SIG-M5 treated with dmso at 0.1 percent for 504 hours (cell line): Measurements from ENCODE around the gene MFSD1.

Source experiments
- DNase-seq: peaks from one replicate; lab custom pipeline; 2025; ENCODE audit not compliant: unreplicated experiment; lab: John Stamatoyannopoulos, UW

MFSD1 gene, protein sequence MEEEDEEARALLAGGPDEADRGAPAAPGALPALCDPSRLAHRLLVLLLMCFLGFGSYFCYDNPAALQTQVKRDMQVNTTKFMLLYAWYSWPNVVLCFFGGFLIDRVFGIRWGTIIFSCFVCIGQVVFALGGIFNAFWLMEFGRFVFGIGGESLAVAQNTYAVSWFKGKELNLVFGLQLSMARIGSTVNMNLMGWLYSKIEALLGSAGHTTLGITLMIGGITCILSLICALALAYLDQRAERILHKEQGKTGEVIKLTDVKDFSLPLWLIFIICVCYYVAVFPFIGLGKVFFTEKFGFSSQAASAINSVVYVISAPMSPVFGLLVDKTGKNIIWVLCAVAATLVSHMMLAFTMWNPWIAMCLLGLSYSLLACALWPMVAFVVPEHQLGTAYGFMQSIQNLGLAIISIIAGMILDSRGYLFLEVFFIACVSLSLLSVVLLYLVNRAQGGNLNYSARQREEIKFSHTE

GRCh38 chr3:158801696-158802408, at the start of gene MFSD1:
MFSD1 (plus strand) TSS chr3:158802054; CDS start chr3:158802153, 99 bp downstream.
- peak; percentile 93 for DNase-seq

DNA sequence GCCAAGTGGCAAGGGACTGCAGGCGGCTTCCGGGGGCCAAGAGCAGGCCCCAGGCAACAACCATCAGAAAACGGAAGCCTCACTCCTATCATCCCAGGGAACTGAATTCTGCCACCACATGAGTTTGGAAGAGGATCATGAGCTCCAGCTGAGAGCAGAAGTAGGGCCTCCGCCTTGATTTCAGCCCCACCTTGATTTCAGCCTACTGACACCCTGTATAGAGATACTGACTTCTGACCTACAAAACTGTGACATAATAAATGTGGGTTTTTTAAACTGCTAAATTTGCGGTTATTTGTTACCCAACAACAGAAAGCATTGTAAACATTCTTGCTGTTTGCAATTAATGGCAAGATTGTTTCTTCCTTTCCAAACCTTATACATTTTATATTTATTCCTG, 48.0 kb upstream of the MFSD1 start:
- no peak for DNase-seq

DNA sequence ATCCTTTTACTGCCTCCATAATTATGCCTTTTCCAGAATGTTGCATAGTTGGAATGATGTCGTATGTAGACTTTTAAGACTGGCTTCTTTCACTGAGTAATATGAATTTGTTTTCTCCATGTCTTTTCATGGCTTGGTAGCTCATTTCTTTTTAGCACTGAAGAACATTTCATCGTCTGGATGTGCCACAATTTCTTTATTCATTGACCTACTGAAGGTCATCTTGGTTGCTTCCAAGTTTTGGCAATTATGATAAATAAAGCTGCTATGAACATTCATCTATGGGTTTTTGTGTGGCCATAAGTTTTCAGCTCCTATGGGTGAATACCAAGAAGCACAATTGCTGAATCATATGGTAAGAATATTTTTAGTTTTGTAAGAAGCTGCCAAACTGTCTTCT, 46.4 kb upstream of the MFSD1 start:
- DNase-seq: no peak

DNA sequence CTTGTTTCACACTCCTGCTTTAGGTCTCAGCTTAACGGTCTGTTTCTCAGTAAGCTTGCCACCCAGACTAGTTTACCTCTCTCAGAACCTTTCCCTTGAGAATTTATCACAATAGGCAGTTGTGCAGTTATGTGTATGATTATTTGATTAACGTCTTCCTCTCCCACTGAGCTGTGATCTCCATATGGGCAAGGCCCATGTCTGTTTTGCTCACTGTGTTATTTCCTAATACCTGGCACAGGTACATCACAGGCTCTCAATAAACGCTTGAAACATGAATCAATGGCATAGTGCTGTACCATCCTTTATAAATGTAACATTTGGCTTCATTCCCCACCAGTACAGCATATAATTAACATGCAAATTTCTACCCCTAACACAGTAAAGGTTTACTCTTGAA, 40.5 kb upstream of the MFSD1 start:
- no peak for DNase-seq

DNA sequence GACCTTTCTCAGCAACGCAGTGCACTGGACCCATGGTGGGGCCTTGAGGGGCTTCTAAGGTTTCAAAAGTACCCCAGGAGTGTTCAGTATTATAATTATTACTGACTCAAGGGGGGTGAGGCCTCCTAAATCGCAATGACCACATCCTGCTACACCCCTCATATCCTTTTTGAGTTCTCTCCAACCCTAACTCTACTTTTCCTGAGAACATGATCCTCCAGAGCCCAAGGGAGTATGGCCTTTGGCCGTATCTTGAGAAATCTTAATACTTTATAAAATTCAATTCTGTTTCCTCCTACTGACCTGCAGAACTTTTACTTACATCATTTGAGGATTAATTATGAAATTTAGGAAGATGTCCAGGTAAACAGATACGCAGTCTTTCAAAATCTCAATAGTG, 39.2 kb upstream of the MFSD1 start:
- no peak for DNase-seq

DNA sequence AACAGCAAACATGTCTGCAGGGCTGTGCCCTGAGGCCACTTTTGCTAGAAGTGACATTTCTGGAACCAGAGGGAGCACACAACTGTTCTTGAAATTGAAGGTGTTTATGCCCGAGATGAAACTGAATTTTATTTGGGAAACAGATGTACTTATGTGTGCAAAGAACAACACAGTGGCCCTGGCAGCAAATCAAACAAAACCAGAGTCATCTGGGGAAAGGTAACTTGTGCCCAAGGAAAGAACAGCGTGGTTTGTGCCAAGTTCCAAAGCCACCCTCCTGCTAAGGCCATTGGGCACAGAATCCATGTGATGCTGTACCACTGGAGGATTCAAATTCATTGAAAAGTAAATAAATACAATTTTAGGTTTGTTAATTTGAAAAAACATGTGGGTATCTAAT, 38.4 kb upstream of the MFSD1 start:
- DNase-seq: no peak

- DNase-seq: no peak
Measured at GRCh38 chr3:158765518-158766205, 36.2 kb upstream of the MFSD1 start.

GRCh38 chr3:158766364-158766763, 35.5 kb upstream of the MFSD1 start:
- DNase-seq: no peak

DNA sequence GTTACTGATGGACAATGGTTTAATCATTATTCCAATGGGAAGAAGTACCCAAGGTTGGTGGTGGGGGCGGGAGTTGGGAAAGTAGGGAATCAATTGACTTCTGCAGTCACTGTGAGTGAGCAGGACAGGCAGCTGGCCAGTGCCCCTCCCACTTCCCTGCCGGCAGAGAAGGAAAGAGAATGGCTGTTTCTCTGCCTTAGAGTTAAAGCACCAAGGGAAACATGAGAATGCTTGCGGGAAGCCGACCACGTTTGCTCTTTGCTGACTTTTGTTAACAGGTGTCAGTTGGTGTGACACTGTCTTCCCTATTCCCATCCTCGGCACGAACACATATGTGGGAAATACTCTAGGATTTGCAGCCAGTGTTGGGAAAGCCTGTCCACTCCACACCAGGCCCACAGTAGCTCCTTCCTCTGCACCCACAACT, 33.5 kb upstream of the MFSD1 start:
- no peak for DNase-seq

DNA sequence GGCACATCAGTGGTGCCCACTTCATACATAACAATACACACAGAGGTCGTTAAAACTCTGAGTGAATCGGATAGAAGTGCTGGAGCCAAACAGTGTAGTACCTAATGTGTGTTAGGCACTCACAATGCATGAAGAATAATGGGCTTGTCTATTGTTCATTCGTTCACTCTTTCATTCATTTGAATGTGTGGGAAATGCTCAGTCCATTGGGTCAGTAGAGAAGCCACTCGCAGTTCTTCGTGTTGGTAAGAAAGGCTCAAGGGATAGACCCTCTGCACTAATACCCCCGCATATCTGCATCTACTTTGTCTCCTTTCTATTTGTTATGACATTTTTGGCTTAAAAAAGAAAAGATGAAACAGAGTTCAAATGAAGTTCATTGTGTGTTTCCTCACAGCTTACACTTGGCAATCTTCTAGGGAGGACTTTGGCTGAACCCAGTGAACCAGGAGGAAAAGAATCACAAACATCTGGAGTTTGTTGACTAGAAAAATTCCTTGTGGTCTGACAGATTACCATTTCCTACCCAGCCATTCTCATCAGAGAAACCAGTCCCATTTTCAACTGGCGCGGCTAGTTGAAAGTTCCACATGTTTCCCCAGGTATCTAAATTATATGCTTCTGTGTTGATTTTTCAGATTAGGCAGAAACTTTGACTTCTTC, 32.8 kb upstream of the MFSD1 start:
- no peak for DNase-seq

DNA sequence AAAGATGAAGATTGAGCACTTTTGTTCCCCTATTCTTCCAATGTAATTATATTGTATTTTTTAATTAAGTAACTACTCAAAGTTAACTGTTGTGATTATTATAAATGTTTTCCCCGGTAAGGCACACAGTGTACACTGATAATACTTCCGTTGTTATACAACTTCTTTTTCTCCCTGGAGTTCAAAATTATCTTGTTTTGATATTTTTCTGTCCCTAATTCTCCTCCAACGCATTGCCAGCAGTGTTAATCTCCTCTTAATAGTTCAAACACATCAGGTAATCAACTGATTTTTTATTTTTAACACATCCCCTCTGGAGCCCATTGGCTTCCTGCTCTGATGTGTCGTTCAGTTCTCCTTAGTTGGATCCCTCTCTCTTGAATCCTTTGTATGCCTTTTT, 32.3 kb upstream of the MFSD1 start:
- no peak for DNase-seq

DNA sequence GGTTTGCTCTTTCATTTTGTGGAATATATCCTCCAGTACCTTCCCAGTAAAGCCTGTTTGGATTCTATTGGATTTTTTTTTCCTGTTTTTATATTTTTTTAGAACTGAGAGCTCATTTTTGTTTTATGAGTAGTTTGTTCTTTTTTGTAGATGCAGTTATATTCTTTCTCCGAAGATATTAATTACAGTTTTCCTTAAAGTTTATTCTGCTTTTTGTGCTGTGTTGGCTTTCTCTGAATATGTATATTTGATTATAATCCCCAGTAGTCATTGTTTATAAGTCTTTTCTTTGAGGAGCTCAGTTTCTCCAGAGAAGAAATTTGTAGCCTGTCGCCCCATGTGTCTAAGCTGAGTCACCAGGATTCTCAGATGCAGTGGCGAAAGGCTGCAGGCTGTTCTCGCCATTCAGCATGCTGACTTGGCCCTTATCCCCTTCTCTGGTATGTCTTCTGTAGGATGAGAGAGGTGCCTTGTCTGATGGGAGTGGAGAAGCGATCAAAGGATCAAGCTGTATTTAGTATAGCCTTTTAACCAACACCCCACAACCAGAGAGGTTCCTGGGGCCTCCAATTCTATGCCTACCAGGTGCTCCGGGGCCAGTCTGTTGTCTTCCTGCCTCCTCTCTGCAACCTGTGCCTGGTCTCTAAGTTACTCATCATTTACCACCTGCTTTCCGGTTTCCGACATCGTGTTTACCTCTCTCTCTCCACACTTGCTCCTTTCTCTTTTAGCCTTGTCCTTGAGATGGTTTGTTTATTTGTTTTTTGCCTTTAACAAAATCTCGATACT, 31.7 kb upstream of the MFSD1 start:
- DNase-seq: no peak

DNA sequence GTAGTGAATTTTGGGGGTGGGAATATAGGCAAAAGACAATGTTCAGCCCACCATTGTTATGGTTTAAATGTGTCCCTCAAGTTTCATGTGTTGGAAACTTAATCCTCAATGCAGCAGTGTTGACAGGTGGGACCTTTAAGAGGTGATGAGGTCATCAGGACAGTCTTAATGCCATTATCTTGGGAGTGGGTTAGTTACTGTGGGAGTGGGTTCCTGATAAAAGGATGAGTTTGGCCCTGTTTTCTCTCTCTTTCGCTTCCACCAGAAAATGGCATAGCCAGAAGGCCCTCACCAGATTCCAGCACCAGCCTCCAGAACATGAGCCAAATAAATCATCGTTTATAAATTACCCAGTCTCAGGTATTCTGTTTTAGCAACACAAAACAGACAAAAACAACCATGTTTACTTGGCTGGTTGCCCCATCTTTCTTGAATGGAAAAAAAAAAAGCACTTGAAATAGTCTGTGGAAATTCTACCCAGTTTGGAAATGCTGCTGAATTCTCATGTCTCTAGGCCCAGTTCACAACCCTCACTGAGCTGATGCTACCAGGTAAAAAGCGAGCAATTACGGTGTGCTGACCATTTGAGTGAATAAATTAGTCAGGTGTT, 31.0 kb upstream of the MFSD1 start:
- DNase-seq: no peak

DNA sequence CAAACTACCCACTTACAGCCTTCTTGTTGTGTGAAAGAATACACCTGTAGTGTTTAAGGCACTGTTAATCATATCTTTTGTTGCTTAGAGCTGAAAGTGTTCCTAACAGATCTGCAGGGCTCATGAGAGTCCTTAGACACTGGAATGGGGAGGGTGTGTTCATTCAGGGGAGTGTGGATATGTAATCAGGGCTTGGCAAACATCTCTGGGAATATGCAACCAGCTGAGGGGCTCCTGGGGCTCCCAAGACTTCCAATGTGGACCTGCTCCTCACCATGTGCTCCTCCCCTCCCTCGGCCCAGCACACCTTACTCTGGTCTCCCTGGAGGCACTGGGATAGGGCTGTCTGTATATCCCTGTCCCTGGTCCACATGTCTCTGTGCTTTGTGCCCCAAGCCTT, 30.3 kb upstream of the MFSD1 start:
- DNase-seq: no peak

GRCh38 chr3:158771982-158772381, 29.9 kb upstream of the MFSD1 start:
- no peak for DNase-seq

GRCh38 chr3:158773166-158773565, 28.7 kb upstream of the MFSD1 start:
- DNase-seq: no peak

GRCh38 chr3:158773845-158774830, 27.7 kb upstream of the MFSD1 start:
- no peak for DNase-seq

DNA sequence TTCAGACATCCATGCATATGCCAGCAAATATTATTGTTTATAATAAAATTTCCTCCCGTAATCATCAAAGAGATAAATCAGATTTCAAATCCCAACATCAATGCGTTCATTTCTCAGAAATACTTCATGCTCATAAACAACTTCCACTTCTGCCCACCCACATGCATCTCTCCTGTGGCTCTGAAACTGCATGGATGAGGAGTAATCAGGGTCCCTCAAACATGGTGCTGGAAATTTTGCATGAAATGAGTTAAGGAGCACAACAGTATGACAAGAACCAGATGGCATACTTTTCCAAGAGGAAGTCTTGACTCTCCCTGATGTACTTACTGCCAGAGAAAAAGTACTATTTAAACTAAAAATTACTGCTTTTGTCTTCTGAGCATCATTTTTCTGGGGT, 26.9 kb upstream of the MFSD1 start:
- no peak for DNase-seq
